Left forelimb (tissue), 1 donor: ENCODE measurements around the gene SSUH2.

Source experiments
- DNase-seq: peaks from one replicate; pipeline ENCODE4 v3.0.0-alpha.2; 2018; ENCODE audit warnings: low spot score

Gene SSUH2

DNA sequence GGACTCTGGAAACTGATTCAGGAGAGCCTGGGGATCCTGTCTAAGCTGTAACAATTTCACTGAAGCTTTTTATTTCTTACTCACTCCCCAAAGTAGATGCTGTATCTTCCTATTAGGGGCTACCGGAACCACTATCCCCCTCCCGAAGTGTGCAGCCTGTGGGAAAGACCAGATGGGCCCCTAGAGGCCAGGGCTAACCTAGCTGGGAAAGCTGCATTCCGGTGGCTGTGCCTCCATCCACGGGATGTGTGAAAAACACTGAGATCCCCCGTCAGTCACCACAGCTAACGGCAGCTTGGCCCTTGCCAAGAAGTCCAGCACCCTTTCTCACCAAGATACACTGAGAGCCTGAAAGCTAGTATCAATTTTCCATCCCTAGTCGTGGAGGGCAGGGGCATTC is 3.1 kb downstream of the SSUH2 start:
- DNase-seq = no peak

DNA sequence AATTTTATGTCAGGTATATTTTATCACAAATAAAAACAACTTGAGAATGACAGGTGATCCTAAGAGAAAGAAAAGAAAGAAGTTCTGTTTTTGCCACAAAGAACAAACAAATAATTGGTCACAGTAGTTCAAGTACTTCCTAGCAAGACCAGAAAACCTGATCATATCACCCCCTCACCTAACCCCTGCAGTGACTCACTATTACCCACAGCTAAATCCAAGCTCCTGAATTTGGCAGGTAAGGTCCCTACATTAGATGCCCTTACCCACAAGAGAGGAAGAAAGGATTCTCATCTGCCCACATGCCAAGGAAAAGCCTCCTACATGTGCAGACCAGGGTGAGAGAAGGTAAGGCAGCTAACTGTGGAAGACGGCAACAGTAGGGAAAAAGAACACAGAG is 4.4 kb downstream of the SSUH2 start:
- DNase-seq = no peak

DNA sequence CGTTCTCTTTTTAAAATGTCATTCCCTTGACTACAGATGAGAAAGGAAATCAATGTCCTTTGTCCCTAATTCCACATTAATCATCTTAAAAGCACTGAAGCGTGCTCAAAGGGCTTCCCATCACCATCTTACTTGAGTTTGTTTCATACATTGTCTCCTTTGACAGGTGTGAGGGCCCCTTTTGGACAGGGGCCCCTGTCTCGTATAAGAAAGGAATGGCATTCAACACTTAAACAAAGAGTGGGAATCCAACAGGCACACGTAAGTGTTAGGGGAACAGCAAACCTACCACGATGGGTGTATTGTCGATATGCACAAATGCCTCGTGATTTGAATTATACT is 5.0 kb downstream of the SSUH2 start:
- no peak for DNase-seq

DNA sequence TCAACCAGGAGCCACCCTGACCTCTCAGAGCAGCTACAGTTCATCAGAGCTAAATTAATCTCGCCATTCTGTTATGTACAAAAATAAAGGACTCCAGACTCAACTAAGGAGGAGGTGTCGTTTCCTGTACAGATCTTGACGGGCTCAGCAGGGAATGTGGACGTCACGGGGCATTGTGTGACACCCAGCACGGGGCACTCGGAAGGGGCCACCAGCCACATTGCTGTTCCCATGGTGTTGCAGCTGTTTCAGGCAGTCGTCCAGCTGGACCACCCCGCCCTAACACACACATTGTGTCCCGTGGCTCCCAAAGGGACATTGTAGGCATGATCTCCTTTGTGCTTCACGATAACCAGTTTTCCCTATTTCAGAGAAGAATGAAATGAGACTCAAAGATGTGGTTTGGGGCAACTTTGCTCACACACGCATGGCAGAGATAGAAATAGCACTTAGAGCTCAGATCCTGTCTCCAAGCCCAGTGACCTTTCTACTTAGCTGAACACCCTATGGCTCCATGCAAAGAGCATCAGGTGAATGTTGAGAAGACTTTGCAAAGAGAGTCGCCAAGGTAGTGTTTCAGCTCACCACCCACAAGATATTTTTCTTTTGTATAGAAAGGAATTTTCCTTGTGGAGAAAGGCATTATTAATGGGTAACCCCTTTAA is 5.5 kb downstream of the SSUH2 start:
- DNase-seq = no peak

DNA sequence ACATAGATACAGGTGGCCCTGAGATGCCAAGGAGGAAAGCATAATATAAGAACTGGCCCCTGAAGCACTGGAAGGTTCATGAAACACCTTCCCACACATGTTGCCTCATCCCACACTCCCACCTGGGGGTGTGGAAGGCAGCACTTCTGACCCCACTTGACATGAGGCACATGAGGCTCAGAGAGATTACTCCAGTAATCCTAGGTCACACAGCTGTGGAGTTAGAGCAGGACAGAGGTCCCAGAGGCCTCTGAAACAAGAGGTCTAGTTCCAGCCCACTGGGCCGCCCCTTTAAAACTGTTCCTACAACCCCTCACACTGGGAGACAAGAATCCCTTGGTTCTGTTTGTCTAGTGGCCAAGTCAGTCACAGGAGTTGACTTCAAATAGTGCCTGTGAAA is 7.2 kb downstream of the SSUH2 start:
- no peak for DNase-seq

DNA sequence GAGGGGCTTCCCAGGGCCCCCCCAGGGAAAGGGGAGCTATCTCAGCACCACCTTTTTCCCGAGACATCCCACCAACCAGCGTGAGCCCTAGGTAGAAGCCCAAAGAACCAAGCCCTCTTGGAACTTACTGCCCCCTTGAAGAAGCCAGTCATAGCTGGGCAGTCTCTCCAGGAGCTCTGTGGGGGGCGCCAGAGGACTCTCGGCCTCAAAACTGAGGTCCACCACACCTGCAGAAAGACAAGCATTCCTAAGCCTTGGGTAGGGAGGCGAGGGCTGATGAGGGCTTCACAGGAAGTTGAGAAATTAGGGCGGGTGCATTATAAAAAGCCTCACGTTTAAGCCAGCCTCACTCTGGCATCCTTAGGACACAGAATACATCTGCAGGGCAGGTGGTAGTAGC is 9.0 kb downstream of the SSUH2 start:
- no peak for DNase-seq

DNA sequence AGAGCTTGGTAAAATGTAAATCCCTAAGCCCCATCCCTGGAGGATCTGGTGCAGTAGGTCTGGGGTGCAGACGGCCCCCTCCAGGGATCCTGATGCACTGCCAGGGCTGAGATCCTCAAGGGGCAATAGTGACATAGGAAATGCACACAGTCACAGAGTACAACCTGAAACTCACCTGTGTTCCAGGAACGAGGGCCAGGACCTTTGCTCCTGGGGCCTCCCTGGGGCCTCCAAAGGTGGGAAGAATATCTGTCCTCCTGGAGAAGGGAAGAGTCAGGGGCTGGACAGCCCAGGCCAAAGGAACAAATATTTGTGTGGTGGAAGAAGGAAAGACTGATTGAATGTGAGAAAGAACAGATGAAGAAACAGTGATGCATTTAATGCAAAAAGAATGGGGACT is 9.5 kb downstream of the SSUH2 start:
- no peak for DNase-seq

DNA sequence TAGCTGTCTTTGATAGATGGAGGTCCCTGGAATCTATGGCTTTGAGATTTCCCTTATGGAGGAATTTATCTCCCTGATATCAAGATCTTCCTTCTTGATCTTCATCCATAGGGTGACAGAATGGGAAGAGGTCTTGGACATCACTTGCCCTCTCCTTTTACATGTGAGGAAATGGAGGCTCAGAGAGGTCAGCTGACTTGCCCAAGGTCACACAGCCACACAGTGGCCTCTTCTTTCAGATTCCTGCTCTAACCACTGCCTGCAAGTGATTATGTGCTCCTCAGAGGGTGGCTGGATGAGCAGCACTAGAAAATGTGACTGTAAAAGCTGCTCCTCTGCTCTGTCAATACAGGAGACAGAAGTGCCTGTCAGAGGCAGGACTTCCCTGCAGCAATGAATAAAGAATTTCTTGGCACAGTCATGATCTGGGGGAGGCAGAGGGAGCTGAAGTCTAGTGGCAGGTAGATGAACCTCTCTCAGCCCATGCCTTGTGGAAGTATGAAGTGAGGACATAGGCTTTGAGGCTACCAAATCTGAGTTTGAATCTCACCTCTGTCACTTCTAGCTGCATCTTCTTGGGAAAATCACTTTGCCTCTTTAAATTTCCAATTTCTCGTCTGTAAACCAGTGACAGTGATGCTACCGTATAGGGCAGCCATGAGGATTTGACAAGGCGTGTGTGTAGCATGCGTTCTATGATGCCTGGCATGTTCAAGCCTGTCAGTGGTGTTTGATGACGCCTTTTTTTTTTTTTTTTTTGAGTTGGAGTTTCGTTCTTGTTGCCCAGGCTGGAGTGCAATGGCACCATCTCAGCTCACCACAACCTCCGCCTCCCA is 12.0 kb downstream of the SSUH2 start:
- no peak for DNase-seq

DNA sequence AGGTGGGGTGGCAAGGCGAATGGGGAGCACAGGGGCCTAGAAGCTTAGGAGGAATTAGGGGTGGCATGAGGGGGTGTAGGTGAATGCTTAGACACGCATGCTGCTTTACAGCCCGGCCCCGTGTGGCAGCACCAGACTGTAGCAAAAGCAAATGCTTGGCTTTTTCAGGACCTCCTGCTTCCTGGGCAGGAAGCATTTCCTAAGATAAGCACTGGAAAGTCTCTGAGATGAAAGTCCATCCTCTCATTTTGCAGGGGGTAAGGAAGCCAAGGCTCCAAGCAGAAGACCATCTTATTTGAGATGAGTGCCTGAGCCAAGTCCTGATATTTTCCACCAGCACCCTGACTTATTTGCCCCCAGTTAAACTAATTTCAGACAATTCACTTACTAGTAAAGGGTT is 12.9 kb downstream of the SSUH2 start:
- DNase-seq = no peak

DNA sequence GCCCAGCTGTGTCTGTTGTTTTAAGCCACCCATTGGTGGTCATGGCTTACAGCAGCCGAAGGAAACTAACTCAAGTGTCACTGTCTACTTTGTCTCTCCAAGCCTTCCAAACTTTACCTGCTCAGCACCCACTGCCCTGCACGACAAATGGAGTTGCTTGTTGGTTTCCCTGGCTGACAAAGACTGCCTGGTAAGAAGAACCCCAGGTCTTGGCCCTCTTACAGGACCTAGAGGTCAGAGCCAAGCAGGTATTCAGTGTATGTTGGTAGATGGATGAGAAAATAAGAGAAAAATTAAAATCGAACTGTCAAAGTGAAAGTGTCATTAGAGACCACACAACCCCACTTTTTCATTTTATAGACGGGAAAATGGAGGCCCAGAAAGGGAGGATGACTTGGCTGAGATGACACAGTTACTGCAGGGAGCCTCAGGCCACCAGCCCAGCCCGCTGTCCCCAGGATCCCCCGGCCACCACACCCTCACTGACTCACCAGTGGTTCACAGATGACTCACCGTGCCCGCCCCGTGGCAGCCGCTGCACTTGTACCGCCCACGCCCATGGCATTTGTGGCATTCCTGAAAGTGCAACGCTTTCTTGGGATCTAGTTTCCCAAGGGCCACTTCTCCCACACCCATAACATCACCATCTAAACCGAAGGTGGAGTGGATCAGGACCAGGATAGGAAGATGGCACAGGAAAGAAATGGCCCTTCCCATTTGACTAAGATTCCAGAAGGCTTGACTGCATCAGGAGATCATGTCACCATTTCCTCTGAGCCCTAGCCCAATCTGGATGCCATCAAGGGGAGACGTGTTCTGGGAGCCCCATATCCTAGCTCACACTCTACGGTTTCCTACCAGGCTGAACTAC is 15.2 kb downstream of the SSUH2 start:
- no peak for DNase-seq

DNA sequence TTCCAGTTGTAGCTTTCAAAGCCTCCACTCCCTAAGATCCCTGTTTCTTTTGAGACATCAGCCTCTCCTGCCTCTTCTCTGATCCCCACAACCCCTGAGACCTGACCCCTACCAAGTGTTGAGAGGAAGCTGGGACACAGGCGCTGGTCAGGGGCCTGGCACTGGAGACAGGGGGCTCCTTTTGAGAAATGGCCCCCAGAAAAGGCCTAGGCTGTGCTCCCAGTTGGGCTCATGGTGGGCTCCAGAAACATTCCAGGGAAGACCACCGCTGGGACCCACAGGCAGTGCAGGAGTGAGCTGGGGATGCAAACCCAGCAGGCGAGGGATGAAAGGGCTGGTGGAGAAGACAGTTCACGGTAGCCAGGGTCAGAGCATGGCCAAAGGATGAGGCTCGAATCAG is 16.6 kb downstream of the SSUH2 start:
- no peak for DNase-seq

DNA sequence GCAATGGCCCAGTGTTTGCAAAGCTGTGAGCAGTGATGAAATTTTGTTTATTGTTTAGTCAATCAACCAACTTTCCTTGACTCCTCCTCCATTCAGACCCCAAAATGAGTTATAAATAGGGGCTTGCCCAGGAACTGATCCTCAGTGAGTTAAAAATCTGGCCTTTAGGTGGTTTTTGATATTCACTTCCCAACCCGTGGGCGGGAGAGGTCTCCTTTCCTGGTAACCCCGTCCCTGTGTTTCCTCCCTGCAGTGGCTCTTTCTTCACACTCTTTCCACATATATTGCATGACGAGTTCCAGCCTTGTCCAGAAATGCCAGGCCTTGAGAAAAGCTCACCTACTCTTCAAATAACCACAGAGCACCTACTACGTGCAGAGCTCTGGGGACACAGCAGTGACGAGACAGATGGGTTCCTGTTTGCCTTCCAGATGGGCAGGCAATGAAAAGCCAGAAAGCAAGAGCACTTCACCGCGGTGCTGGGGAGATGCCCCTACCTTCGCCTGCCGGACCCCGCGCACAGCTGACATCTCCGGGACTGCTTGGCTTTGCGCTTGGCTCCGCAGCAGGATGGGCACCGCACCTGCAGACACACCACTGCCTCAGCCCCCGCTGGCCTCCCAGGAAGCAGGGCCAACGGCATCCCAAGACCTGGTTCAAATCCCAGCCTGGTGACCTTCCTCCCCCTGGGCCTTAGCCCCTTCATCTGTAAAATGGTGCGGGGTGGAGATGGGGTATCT is 17.2 kb downstream of the SSUH2 start:
- DNase-seq = no peak

DNA sequence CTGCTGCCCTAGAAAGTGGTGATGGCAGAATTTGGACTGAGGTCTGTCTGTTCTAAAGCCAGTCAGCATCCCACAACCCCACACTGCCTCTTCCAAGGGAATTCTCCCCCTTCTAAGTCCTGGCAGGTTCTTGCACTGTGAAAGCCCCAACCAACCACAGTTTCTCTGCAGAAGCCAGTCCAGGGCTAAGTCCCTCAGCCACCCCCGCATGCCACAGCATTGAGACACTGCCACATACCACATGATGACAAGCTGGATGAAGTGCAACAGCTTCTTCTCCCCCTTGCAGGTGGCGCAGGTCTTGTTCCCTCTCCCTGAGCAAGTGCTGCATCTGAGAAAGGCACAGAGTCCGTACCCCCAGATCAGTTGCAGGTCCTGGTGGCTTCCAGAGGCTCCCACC is 18.6 kb downstream of the SSUH2 start:
- DNase-seq = no peak

DNA sequence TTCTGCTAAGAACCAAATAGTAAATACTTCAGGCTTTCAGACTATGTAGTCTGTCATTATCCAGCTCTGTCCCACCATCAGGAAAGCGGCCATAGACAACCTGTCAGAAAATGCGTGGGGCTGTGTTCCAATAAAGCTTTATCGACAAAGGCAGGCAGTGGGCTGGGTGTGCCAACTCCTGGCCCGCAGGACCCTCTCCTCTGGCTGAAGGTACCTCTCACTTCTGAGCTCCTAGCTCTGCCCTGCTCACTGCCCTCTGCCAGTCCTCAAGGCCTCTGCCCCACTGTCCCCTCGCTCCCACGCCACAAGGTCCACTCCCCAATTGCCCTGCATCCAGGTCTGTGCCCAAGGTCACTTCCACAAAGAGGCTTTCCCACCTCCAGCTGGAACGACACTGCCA is 20.0 kb downstream of the SSUH2 start:
- no peak for DNase-seq

DNA sequence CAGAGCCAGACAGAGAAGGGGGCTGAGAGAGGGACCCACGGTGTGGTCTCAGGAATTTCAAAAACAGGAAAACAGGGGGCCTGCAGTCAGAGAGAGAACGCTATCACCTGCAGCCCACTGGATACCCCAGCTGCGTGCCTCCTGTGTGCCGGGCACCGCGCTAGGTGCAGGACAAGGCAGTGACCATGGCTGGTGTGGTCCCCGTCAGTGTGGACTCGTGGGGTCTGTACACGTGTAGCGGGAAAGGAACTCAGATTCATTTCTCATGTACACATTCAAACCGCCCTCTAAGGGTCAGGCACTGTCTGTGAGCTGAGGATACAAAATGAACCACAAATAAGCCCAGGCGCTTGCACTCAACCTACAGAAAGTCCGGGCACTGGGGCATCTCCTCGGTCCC is 20.9 kb downstream of the SSUH2 start:
- DNase-seq = no peak

DNA sequence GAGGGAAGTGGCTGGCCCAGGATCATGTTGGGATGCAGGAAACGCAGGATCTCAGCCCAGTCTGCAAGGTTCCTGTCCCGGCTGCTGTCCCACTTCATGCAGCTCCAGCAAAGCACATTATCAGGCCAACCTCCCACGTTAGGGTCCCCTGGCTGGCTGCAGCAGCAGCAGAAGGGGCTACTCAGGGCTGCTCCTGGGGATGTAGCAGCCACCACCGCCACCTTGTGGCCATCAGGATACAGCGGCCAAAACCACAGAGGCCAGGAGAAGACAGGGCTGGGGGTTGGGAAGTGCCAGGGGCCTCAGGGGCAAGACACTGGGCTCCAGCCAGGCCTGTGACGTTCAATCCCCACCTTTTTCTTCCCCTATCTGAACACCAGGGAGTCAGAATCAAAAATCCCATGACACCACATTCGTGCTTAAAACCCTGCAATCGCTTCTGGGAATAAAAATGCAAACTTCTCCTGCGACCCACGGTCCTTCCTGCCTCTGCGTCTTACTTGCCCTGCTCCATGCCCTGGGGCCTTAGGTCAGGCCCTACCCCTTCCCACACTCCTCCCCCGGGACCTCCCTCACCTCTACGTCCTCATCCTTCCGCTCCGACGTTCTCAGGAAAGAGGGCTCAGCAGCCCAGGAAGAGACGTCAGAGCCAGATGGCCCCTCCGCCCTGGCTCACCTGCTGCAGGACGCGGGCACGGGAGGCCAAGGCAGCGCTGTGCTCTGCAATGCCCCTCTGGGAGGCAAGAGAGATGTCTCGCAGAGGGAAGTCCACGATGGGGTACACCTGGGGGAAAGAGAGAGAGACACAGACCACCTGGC is 21.5 kb downstream of the SSUH2 start:
- DNase-seq = peak; percentile 85

DNA sequence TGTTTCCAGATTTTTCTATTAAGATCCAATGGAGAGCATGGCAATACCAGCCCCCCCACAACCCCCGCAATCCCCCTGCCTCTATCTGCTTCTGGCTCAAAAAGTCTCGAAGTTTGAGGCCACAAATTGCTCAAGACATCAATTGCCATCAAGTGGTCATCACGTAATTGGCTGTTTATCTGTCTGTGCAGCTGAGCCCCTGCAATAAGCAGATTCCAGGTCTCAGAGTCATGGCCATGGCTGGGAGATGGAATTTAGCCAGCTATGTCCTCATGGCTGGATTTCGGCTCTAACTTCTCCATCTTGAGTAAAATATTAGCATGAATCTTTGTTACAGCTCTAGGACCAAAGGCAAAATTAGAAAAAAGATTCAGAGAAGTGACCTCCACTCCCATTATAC is 22.7 kb downstream of the SSUH2 start:
- no peak for DNase-seq

DNA sequence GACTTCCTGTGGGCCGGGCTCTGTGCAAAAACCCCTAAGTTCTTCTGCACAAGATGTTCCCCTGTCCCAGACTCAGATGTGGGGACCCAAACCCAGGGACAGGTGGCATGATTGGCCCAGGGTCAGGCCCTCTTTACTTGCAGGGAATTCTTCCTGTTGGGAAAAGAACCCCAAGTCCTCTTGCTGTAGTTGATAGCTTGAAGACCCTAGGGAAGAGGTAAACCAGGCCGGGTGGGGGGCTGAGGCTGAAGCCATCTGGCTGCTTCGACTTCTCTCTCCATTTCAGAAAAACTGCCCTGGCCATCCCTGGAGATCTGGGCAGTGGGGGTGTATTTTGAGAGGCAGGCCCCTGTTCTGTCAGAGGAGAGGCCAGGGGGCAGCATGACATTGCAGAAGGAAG is 23.5 kb downstream of the SSUH2 start:
- DNase-seq = no peak

DNA sequence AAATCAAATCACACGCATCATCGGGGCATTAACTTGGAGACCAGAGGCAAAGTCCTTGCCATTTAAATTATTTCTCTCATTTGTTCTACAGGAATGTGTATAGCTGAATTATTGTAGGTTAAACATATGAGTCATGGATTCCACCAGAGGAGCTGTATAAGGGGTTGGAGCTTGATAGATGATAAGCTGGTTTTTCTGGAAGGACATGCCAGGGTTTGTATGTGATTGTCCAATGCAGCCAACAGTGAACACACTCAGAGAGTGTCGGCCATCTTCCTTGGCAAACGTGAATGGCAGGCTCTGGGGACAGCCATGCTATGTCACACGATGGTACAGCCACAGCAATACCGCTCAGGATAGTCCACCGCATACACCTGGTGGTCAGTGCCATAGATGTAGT is 25.1 kb downstream of the SSUH2 start:
- no peak for DNase-seq

DNA sequence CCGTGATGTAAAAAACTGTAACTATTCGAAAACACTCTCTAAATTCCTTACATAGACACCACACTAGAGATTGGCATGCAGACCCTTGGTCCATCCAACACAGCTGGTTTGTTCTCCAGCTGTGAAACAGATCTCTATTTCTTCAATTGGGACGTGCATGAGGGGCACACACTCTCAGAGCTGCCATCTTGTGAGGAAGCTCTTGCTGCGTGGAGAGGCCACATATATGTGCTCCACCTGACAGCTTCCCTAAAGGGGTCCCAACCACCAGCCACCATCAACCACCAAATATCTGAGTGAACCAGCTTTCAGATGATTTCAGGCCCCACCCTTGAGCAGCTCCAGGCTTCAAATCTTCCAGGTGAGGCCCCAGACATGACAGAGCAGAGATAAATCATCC is 25.6 kb downstream of the SSUH2 start:
- DNase-seq = no peak

DNA sequence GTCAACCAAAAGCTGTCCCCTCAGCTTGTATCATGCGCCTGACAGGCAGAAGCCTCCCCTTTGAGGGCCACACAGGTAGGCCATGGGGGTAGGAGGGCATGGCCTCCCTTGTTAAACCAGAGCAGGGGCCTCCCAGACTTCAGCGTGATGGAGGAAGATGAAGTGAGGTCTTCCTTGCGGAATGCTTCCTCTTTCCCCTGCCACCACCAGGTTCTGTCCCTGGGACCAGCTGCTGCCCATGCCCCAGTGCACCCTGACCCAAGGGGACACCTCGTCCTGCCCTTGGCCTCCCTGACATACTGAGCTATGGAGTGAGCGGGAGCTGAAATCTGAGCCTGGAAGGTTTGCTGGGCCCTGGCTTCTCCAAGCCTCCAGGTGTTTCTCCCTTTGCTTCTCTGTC is 26.7 kb downstream of the SSUH2 start:
- DNase-seq = no peak
